ENCODE data around the gene DEFB112. TPM values are rescaled to one million over a fixed set of nuclear protein-coding genes. Genes with fewer than 3 reads are reported as not detected.

DEFB112 gene, protein sequence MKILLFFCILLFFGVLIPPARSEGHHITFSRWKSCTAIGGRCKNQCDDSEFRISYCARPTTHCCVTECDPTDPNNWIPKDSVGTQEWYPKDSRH
- total RNA-seq: not detected in 2 replicates

DNA sequence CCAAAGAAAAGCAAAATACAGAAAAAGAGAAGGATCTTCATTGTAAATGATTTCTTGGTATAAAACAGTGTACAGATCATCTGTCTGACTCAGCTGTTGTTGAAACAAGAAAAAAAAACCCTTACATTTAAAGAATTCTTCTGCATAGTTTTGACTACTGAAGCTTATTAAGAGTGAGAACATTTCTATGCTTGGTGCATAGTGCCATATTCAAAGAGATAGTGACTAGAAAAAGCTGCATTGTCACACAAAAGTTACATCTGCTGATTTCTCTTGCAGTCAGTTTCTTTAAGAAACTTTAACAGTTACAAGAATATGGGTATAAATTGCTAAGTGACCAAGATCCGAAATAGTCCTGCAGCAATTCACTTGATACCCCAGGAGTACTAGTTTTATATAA is at the start of gene DEFB112:
Gene DEFB112, minus strand, starts transcription at position 101 of the 400 bp plus-strand sequence. Its CDS starts 60 bp downstream, at position 41.

DNA sequence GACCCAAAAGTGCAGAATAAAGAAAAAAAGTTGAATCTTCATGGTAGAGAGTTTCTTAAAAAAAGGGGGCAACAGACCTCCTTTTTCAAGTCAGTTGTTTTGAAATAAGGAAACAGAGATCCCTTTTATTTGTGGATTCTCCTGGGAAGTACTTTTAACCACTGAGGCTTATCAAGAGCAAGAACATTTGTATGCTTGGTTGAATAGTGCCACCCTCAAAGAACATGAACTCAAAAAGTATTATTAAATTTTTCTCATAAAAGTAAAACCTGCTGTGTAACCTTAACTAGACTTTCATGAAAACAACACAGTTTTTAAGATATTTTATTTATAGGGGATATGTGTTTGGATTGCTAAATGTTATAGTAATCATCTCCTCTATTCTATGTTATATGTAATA is 27.8 kb downstream of the DEFB112 start, which contains the start of gene DEFB110:
Gene DEFB110, minus strand, starts transcription at position 101 of the 400 bp plus-strand sequence. Its CDS starts 59 bp downstream, at position 42.

Other genes with a start within 250 kb of the DEFB112 start
- not detected in 2 replicates for gene CRISP1, start 183.4 kb downstream of the DEFB112 start, total RNA-seq
- gene DEFB114, start 85.8 kb downstream of the DEFB112 start, total RNA-seq: not detected in 2 replicates
- not detected in 2 replicates for gene DEFB113, start 80.3 kb downstream of the DEFB112 start, total RNA-seq
- gene DEFB110, start 27.9 kb downstream of the DEFB112 start, total RNA-seq: not detected in 2 replicates